Measurements from ENCODE around the gene RHBDF2.

Gene RHBDF2

GRCh38 chr17:76491271-76492122, 9.7 kb downstream of the RHBDF2 start:
- no peaks in the 10 kb centered on the region for H3K27me3 ChIP-seq (replicated peaks; ENCODE audit: control insufficient read depth, insufficient read depth, low read length, poor library complexity, severe bottlenecking)
- DNase-seq: no peak
- peaks cover 23% of the 10 kb centered on the region for H3K4me1 ChIP-seq (ENCODE audit: control insufficient read depth, insufficient read depth, low read length, poor library complexity, severe bottlenecking)
- peaks cover 4% of the 10 kb centered on the region for H3K36me3 ChIP-seq (ENCODE audit: control insufficient read depth, insufficient read depth, low read length)
- no peak overlapping the region for H3K27ac ChIP-seq (ENCODE audit: insufficient read depth, low read length, poor library complexity, severe bottlenecking)
- no peaks in the 10 kb centered on the region for H3K9me3 ChIP-seq (ENCODE audit: control insufficient read depth, low read length)
- H3K4me3 ChIP-seq (ENCODE audit: insufficient read depth, low read depth, low read length, poor library complexity, severe bottlenecking): no peak overlapping the region

GRCh38 chr17:76490112-76490710, 11.0 kb downstream of the RHBDF2 start:
- no peak overlapping the region for H3K27ac ChIP-seq (ENCODE audit: insufficient read depth, low read length, poor library complexity, severe bottlenecking)
- H3K4me1 ChIP-seq (ENCODE audit: control insufficient read depth, insufficient read depth, low read length, poor library complexity, severe bottlenecking): peaks cover 23% of the 10 kb centered on the region
- H3K27me3 ChIP-seq (replicated peaks; ENCODE audit: control insufficient read depth, insufficient read depth, low read length, poor library complexity, severe bottlenecking): no peaks in the 10 kb centered on the region

GRCh38 chr17:76487451-76488192, 13.6 kb downstream of the RHBDF2 start:
- H3K4me1 ChIP-seq (ENCODE audit: control insufficient read depth, insufficient read depth, low read length, poor library complexity, severe bottlenecking): peaks cover 4% of the 10 kb centered on the region
- H3K27me3 ChIP-seq (replicated peaks; ENCODE audit: control insufficient read depth, insufficient read depth, low read length, poor library complexity, severe bottlenecking): no peaks in the 10 kb centered on the region
- DNase-seq: no peak
- no peaks in the 10 kb centered on the region for H3K9me3 ChIP-seq (ENCODE audit: control insufficient read depth, low read length)
- H3K27ac ChIP-seq (ENCODE audit: insufficient read depth, low read length, poor library complexity, severe bottlenecking): no peak overlapping the region
- no peak overlapping the region for H3K4me3 ChIP-seq (ENCODE audit: insufficient read depth, low read depth, low read length, poor library complexity, severe bottlenecking)
- peaks cover 4% of the 10 kb centered on the region for H3K36me3 ChIP-seq (ENCODE audit: control insufficient read depth, insufficient read depth, low read length)

More at GRCh38 chr17:76490112-76490710, 11.0 kb downstream of the RHBDF2 start:
- peaks cover 4% of the 10 kb centered on the region for H3K36me3 ChIP-seq (ENCODE audit: control insufficient read depth, insufficient read depth, low read length)
- H3K4me3 ChIP-seq (ENCODE audit: insufficient read depth, low read depth, low read length, poor library complexity, severe bottlenecking): no peak overlapping the region
- no peaks in the 10 kb centered on the region for H3K9me3 ChIP-seq (ENCODE audit: control insufficient read depth, low read length)
- no peak for DNase-seq

GRCh38 chr17:76485569-76485968, 15.7 kb downstream of the RHBDF2 start:
- H3K4me3 ChIP-seq (ENCODE audit: insufficient read depth, low read depth, low read length, poor library complexity, severe bottlenecking): no peak overlapping the region
- H3K27ac ChIP-seq (ENCODE audit: insufficient read depth, low read length, poor library complexity, severe bottlenecking): no peak overlapping the region
- H3K4me1 ChIP-seq (ENCODE audit: control insufficient read depth, insufficient read depth, low read length, poor library complexity, severe bottlenecking): no peaks in the 10 kb centered on the region
- peaks cover 4% of the 10 kb centered on the region for H3K36me3 ChIP-seq (ENCODE audit: control insufficient read depth, insufficient read depth, low read length)
- DNase-seq: no peak
- no peaks in the 10 kb centered on the region for H3K9me3 ChIP-seq (ENCODE audit: control insufficient read depth, low read length)
- no peaks in the 10 kb centered on the region for H3K27me3 ChIP-seq (replicated peaks; ENCODE audit: control insufficient read depth, insufficient read depth, low read length, poor library complexity, severe bottlenecking)

- Histone ChIP-seq H3K36me3 (ENCODE audit: control insufficient read depth, insufficient read depth, low read length) (peaks cover 4% of the 10 kb centered on the region), H3K27me3 (replicated peaks; ENCODE audit: control insufficient read depth, insufficient read depth, low read length, poor library complexity, severe bottlenecking) (no peaks in the 10 kb centered on the region), H3K9me3 (ENCODE audit: control insufficient read depth, low read length) (no peaks in the 10 kb centered on the region), H3K4me1 (ENCODE audit: control insufficient read depth, insufficient read depth, low read length, poor library complexity, severe bottlenecking) (no peaks in the 10 kb centered on the region), H3K27ac (ENCODE audit: insufficient read depth, low read length, poor library complexity, severe bottlenecking) (no peak overlapping the region), H3K4me3 (ENCODE audit: insufficient read depth, low read depth, low read length, poor library complexity, severe bottlenecking) (no peak overlapping the region)
- no peak for DNase-seq
Measured at GRCh38 chr17:76484228-76484725, 16.9 kb downstream of the RHBDF2 start.

- Histone ChIP-seq H3K9me3 (ENCODE audit: control insufficient read depth, low read length) (no peaks in the 10 kb centered on the region), H3K27me3 (replicated peaks; ENCODE audit: control insufficient read depth, insufficient read depth, low read length, poor library complexity, severe bottlenecking) (no peaks in the 10 kb centered on the region), H3K27ac (ENCODE audit: insufficient read depth, low read length, poor library complexity, severe bottlenecking) (no peak overlapping the region), H3K4me1 (ENCODE audit: control insufficient read depth, insufficient read depth, low read length, poor library complexity, severe bottlenecking) (no peaks in the 10 kb centered on the region), H3K36me3 (ENCODE audit: control insufficient read depth, insufficient read depth, low read length) (peaks cover 5% of the 10 kb centered on the region), H3K4me3 (ENCODE audit: insufficient read depth, low read depth, low read length, poor library complexity, severe bottlenecking) (no peak overlapping the region)
- no peak for DNase-seq
Measured at GRCh38 chr17:76481071-76481655, 20.1 kb downstream of the RHBDF2 start.

GRCh38 chr17:76480632-76481031, 20.6 kb downstream of the RHBDF2 start:
- H3K4me3 ChIP-seq (ENCODE audit: insufficient read depth, low read depth, low read length, poor library complexity, severe bottlenecking): no peak overlapping the region
- H3K9me3 ChIP-seq (ENCODE audit: control insufficient read depth, low read length): no peaks in the 10 kb centered on the region
- peaks cover 5% of the 10 kb centered on the region for H3K36me3 ChIP-seq (ENCODE audit: control insufficient read depth, insufficient read depth, low read length)
- DNase-seq: no peak
- no peaks in the 10 kb centered on the region for H3K4me1 ChIP-seq (ENCODE audit: control insufficient read depth, insufficient read depth, low read length, poor library complexity, severe bottlenecking)
- no peaks in the 10 kb centered on the region for H3K27me3 ChIP-seq (replicated peaks; ENCODE audit: control insufficient read depth, insufficient read depth, low read length, poor library complexity, severe bottlenecking)
- H3K27ac ChIP-seq (ENCODE audit: insufficient read depth, low read length, poor library complexity, severe bottlenecking): no peak overlapping the region

GRCh38 chr17:76479515-76480060, 21.6 kb downstream of the RHBDF2 start:
- Histone ChIP-seq H3K27ac (ENCODE audit: insufficient read depth, low read length, poor library complexity, severe bottlenecking) (no peak overlapping the region), H3K4me3 (ENCODE audit: insufficient read depth, low read depth, low read length, poor library complexity, severe bottlenecking) (no peak overlapping the region), H3K9me3 (ENCODE audit: control insufficient read depth, low read length) (no peaks in the 10 kb centered on the region), H3K36me3 (ENCODE audit: control insufficient read depth, insufficient read depth, low read length) (peaks cover 9% of the 10 kb centered on the region), H3K4me1 (ENCODE audit: control insufficient read depth, insufficient read depth, low read length, poor library complexity, severe bottlenecking) (no peaks in the 10 kb centered on the region), H3K27me3 (replicated peaks; ENCODE audit: control insufficient read depth, insufficient read depth, low read length, poor library complexity, severe bottlenecking) (no peaks in the 10 kb centered on the region)
- DNase-seq: no peak

GRCh38 chr17:76478730-76479514, 22.3 kb downstream of the RHBDF2 start:
- no peaks in the 10 kb centered on the region for H3K27me3 ChIP-seq (replicated peaks; ENCODE audit: control insufficient read depth, insufficient read depth, low read length, poor library complexity, severe bottlenecking)
- no peaks in the 10 kb centered on the region for H3K4me1 ChIP-seq (ENCODE audit: control insufficient read depth, insufficient read depth, low read length, poor library complexity, severe bottlenecking)
- no peaks in the 10 kb centered on the region for H3K9me3 ChIP-seq (ENCODE audit: control insufficient read depth, low read length)
- H3K4me3 ChIP-seq (ENCODE audit: insufficient read depth, low read depth, low read length, poor library complexity, severe bottlenecking): no peak overlapping the region
- no peak overlapping the region for H3K27ac ChIP-seq (ENCODE audit: insufficient read depth, low read length, poor library complexity, severe bottlenecking)
- no peak for DNase-seq
- peaks cover 15% of the 10 kb centered on the region for H3K36me3 ChIP-seq (ENCODE audit: control insufficient read depth, insufficient read depth, low read length)

Measured in effector memory CD4-positive, alpha-beta T cell (primary cell).